ENCODE results near the gene SLC27A1. TPM values are rescaled to one million over a fixed set of nuclear protein-coding genes. Genes with fewer than 3 reads are reported as not detected.
"Not testable (repeated sequence)": the region's sequence is repeated elsewhere in the genome, so short reads cannot be mapped to it uniquely, and the experiment has no call there.

The SLC27A1 gene
- total and polyA plus RNA-seq, 2 donors = 14.8 to 21.1 TPM

DNA sequence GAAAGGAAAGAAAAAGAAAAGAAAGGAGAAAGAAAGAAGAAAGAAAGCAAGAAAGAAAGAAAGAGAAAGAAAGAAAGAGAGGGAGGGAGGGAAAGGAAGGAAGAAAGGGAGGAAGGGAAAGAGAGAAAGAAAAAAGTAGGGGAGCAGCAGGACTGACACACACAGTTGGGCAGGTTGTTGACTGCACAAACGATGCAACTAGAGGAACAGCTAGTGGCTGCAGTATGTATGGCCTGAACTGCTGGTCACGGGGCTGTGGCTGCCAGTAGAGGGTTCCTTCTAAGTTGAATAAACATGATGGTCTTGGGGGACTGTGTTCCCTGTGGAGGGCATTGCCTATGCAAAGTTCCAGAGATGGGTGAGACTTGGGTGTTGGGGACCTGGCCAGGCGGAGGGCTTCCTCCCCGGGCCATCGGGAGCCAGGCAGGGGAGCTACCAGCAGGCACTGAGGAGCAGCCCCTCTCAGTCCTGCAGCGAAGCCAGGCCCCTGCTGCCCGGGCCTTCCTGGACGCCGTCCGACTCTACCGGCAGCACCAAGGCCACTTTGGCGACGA lies 68.4 kb downstream of the SLC27A1 start:
- no peaks in the 10 kb centered on the region for H3K4me1 ChIP-seq (ENCODE audit: insufficient read depth)
- DNase-seq (ENCODE audit: extremely low spot score) = no peak
- no peaks in the 10 kb centered on the region for H3K36me3 ChIP-seq (ENCODE audit: insufficient read depth)
- WGBS = 6% methylated on average over 13 of the region's 13 CpGs
- H3K27ac ChIP-seq (ENCODE audit: low read depth) = no peak overlapping the region
- H3K4me3 ChIP-seq (ENCODE audit: low read depth, low read length) = peak overlapping the region; percentile 45

GRCh38 chr19:17539238-17540117 lies 69.2 kb downstream of the SLC27A1 start:
- 1% methylated on average over 82 of the region's 82 CpGs for WGBS
- Histone ChIP-seq H3K27ac (ENCODE audit: low read depth) (no peak overlapping the region), H3K36me3 (ENCODE audit: insufficient read depth) (no peaks in the 10 kb centered on the region), H3K4me1 (ENCODE audit: insufficient read depth) (no peaks in the 10 kb centered on the region), H3K4me3 (ENCODE audit: low read depth, low read length) (peak overlapping the region; percentile 45)
- DNase-seq (ENCODE audit: extremely low spot score) = peak; percentile 64

DNA sequence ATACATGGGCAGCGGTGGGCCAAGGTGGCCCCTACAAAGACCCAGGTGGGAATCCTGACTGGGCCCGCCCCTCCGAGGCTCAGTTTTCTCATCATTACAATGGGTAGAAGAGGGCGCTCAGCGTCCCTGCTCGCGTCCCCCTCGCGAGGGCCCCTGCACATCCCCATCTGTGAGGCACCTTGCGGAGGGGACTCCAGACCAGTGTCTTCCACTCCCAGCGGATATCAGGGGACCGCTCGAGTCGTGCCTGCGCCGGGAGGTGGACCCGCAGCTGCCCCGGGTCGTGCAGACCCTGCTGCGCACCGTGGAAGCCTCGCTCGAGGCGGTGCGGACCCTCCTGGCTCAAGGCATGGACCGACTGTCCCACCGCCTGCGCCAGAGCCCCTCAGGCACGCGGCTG lies 69.8 kb downstream of the SLC27A1 start:
- Histone ChIP-seq H3K27ac (ENCODE audit: low read depth) (no peak overlapping the region), H3K36me3 (ENCODE audit: insufficient read depth) (no peaks in the 10 kb centered on the region), H3K4me3 (ENCODE audit: low read depth, low read length) (no peak overlapping the region), H3K4me1 (ENCODE audit: insufficient read depth) (no peaks in the 10 kb centered on the region)
- no peak for DNase-seq (ENCODE audit: extremely low spot score)
- WGBS = 67% methylated on average over 30 of the region's 30 CpGs

- WGBS = 85% methylated on average over 4 of the region's 4 CpGs
- H3K4me1 ChIP-seq (ENCODE audit: insufficient read depth) = no peaks in the 10 kb centered on the region
- no peak overlapping the region for H3K27ac ChIP-seq (ENCODE audit: low read depth)
- no peak for DNase-seq (ENCODE audit: extremely low spot score)
- no peak overlapping the region for H3K4me3 ChIP-seq (ENCODE audit: low read depth, low read length)
- no peaks in the 10 kb centered on the region for H3K36me3 ChIP-seq (ENCODE audit: insufficient read depth)
Measured at GRCh38 chr19:17541184-17541759, 70.9 kb downstream of the SLC27A1 start.

DNA sequence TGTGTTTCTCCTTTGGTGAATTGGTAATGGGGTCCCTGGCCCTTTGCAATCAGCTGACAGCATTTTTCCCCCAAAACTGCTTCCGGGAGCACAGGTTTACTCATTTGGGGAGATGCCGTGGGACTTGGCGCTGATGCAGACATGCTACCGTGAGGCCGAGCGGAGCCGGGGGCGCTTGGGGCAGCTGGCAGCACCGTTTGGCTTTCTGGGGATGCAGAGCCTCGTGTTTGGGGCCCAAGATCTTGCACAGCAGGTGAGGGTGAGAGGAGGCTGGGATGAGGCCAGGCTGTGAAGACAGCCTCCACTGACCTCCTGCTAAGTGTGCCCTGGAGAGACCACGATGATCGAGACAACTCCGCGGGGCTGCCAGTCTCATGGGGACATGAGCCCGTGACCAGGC lies 71.7 kb downstream of the SLC27A1 start:
- no peaks in the 10 kb centered on the region for H3K36me3 ChIP-seq (ENCODE audit: insufficient read depth)
- H3K4me3 ChIP-seq (ENCODE audit: low read depth, low read length) = no peak overlapping the region
- DNase-seq (ENCODE audit: extremely low spot score) = no peak
- WGBS = 72% methylated on average over 15 of the region's 15 CpGs
- H3K27ac ChIP-seq (ENCODE audit: low read depth) = no peak overlapping the region
- no peaks in the 10 kb centered on the region for H3K4me1 ChIP-seq (ENCODE audit: insufficient read depth)

- Histone ChIP-seq H3K4me3 (ENCODE audit: low read depth, low read length) (no peak overlapping the region), H3K36me3 (ENCODE audit: insufficient read depth) (no peaks in the 10 kb centered on the region), H3K4me1 (ENCODE audit: insufficient read depth) (no peaks in the 10 kb centered on the region), H3K27ac (ENCODE audit: low read depth) (no peak overlapping the region)
- 81% methylated on average over 14 of the region's 14 CpGs for WGBS
- DNase-seq (ENCODE audit: extremely low spot score) = no peak
Measured at GRCh38 chr19:17542793-17543582, 72.7 kb downstream of the SLC27A1 start.

GRCh38 chr19:17543986-17544385 lies 73.7 kb downstream of the SLC27A1 start:
- WGBS = 85% methylated on average over 4 of the region's 4 CpGs

DNA sequence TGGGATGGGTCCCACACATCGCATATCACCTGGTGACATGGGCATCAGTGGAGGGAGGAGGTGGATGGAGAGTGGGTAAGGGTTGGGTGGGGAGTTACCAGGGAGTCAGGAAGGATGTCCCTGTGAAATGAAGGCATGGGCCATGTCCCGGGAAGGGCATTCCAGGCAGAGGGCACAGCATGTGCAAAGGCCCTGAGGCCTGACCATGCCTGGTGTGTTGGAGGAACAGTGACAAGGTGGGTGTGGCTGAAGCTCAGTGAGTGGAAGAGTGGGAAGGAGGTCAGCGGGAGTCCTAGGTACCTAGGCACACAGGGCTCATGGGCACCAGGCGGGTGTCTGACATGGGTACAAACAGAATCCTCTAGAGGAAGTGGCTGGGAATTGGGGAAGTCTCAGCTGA lies 74.1 kb downstream of the SLC27A1 start:
- Histone ChIP-seq H3K4me3 (ENCODE audit: low read depth, low read length) (no peak overlapping the region), H3K36me3 (ENCODE audit: insufficient read depth) (no peaks in the 10 kb centered on the region), H3K4me1 (ENCODE audit: insufficient read depth) (no peaks in the 10 kb centered on the region), H3K27ac (ENCODE audit: low read depth) (no peak overlapping the region)
- WGBS = 79% methylated on average over 4 of the region's 4 CpGs
- DNase-seq (ENCODE audit: extremely low spot score) = no peak

More at GRCh38 chr19:17543986-17544385, 73.7 kb downstream of the SLC27A1 start:
- H3K4me1 ChIP-seq (ENCODE audit: insufficient read depth) = no peaks in the 10 kb centered on the region
- H3K27ac ChIP-seq (ENCODE audit: low read depth) = no peak overlapping the region
- no peak for DNase-seq (ENCODE audit: extremely low spot score)
- H3K4me3 ChIP-seq (ENCODE audit: low read depth, low read length) = no peak overlapping the region
- no peaks in the 10 kb centered on the region for H3K36me3 ChIP-seq (ENCODE audit: insufficient read depth)

DNA sequence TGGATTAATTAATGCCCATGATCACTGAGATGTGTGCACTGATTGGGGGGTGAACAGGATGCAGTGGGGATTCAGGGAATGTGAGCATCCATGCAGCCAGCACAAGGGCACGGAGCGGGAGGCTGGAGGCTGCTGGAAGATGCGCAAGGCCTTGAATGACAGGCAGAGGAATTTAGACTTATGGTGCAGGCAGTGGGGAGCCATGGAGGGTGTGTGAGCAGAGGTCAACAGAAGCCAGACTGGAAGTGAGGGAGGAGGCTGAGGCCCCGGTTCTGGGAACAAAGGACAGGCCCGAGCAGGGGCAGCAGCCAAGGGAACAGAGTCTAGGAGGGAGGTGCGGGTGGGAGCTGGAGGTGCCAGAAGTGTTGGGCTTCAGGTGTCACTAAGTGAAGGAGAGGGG lies 77.8 kb downstream of the SLC27A1 start:
- H3K36me3 ChIP-seq (ENCODE audit: insufficient read depth) = no peaks in the 10 kb centered on the region
- 83% methylated on average over 6 of the region's 6 CpGs for WGBS
- DNase-seq (ENCODE audit: extremely low spot score) = no peak
- H3K4me1 ChIP-seq (ENCODE audit: insufficient read depth) = no peaks in the 10 kb centered on the region
- no peak overlapping the region for H3K27ac ChIP-seq (ENCODE audit: low read depth)
- no peak overlapping the region for H3K4me3 ChIP-seq (ENCODE audit: low read depth, low read length)

DNA sequence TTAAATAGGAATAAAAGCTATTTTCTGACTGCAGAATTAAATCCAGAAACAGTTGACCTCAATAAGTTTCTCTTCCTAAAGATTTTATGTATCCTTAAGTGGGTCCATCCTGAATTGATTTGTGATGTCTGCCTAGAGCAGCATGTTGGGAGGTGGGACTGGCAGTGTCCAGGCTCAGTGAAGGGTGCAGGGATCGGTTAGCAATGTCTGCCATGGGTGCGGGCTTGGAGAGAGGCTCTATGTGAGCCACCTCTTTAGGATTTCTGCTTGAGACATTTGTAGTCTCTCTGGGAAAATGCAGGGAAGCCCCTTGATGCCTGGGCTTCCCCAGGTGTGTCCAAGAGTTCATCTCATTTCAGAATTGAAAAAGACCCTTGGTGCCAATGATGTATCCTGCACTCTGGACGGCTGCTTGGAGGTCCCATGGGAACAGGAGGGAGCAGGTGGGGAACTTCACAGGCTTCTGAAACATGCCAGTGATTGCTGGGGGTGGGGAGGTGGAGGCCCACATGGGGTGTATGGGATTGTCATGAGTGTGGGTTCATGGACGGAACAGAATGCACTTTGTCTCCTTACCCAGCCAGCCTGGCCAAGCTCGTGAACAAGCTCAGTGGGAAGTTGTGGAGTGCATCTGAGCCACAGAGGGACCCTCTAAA lies 78.9 kb downstream of the SLC27A1 start:
- H3K4me1 ChIP-seq (ENCODE audit: insufficient read depth) = no peaks in the 10 kb centered on the region
- 81% methylated on average over 5 of the region's 5 CpGs for WGBS
- H3K4me3 ChIP-seq (ENCODE audit: low read depth, low read length) = no peak overlapping the region
- no peaks in the 10 kb centered on the region for H3K36me3 ChIP-seq (ENCODE audit: insufficient read depth)
- H3K27ac ChIP-seq (ENCODE audit: low read depth) = no peak overlapping the region
- no peak for DNase-seq (ENCODE audit: extremely low spot score)

GRCh38 chr19:17550076-17550667 lies 79.8 kb downstream of the SLC27A1 start:
- 93% methylated on average over 4 of the region's 4 CpGs for WGBS

DNA sequence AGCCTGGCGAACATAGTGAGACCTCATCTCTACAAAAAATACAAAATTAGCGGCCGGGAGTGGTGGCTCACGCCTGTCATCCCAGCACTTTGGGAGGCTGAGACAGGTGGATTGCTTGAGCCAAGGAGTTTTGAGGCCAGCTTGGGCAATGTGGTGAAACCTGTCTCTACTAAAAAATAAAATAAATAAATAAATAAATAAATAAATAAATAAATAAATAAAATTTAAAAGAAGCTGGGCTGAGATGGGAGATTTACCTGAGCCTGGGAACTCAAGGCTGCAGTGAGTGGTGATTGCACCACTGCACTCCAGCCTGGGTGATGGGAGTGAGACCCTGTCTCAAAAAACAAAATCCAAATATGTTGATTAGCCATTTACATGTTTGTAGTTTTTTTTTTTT lies 82.4 kb downstream of the SLC27A1 start:
- H3K36me3 ChIP-seq (ENCODE audit: insufficient read depth); DNase-seq (ENCODE audit: extremely low spot score); H3K4me1 ChIP-seq (ENCODE audit: insufficient read depth); H3K4me3 ChIP-seq (ENCODE audit: low read depth, low read length); H3K27ac ChIP-seq (ENCODE audit: low read depth): not testable (repeated sequence)
- 95% methylated on average over 4 of the region's 4 CpGs for WGBS

More at GRCh38 chr19:17550076-17550667, 79.8 kb downstream of the SLC27A1 start:
- Histone ChIP-seq H3K27ac (ENCODE audit: low read depth) (no peak overlapping the region), H3K4me1 (ENCODE audit: insufficient read depth) (no peaks in the 10 kb centered on the region), H3K4me3 (ENCODE audit: low read depth, low read length) (no peak overlapping the region), H3K36me3 (ENCODE audit: insufficient read depth) (no peaks in the 10 kb centered on the region)
- DNase-seq (ENCODE audit: extremely low spot score) = no peak

DNA sequence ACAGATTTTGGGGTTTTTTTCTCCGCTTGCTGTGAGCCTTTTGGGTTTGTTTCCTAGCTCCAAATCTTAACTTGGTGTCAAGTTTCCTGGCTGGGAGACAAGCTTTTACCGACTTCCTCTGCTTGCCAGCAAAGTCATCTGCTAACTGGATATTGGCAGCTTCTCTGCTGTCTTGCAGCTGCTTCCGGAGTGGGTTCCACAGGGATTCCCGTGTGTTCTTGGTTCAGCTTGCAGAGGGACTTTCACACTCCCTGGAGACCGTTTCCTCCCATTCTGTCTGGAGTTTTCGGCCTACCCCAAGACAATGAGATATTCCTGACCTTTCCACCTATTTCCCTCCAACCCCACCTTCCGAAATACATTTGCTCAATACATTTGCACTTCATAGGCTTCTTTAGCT lies 82.9 kb downstream of the SLC27A1 start:
- no peak overlapping the region for H3K27ac ChIP-seq (ENCODE audit: low read depth)
- no peaks in the 10 kb centered on the region for H3K36me3 ChIP-seq (ENCODE audit: insufficient read depth)
- 16% methylated on average over 7 of the region's 7 CpGs for WGBS
- H3K4me1 ChIP-seq (ENCODE audit: insufficient read depth) = no peaks in the 10 kb centered on the region
- DNase-seq (ENCODE audit: extremely low spot score) = no peak
- H3K4me3 ChIP-seq (ENCODE audit: low read depth, low read length) = no peak overlapping the region

All from urinary bladder (tissue), 4 donors.